ENCODE measurements around the gene MYBBP1A. TPM values are rescaled to one million over a fixed set of nuclear protein-coding genes. Genes with fewer than 3 reads are reported as not detected.

The MYBBP1A gene
- polyA plus RNA-seq, 3 donors, result 4.2 to 22.3 (median 5.3) TPM

GRCh38 chr17:4566785-4567184 is 11.6 kb upstream of the MYBBP1A start:
- no peak overlapping the region for H3K4me3 ChIP-seq (replicated peaks in 1 of 3; ENCODE audit: low read depth in 2 of 3, low read length in 3 of 3)
- no peak overlapping the region for H3K4me3 Mint-ChIP-seq
- H3K79me2 ChIP-seq (ENCODE audit: insufficient read depth, low read length), result no peaks in the 10 kb centered on the region
- peaks cover 17% of the 10 kb centered on the region for H3K4me1 Mint-ChIP-seq
- H3K36me3 Mint-ChIP-seq, result no peaks in the 10 kb centered on the region
- WGBS (ENCODE audit: insufficient coverage), result 35% methylated on average over 5 of the region's 5 CpGs
- H3K27me3 Mint-ChIP-seq (ENCODE audit: low read depth in 3 of 3), result peaks cover 2 to 7% (median 3%) of the 10 kb centered on the region in 3 donors
- no peaks in the 10 kb centered on the region for H3K36me3 ChIP-seq (replicated peaks in 1 of 2; ENCODE audit: control insufficient read depth in 1 of 2, insufficient read depth in 2 of 2, low read length in 2 of 2)
- no peaks in the 10 kb centered on the region for H3K9me3 ChIP-seq (replicated peaks in 1 of 2; ENCODE audit: control insufficient read depth in 1 of 2, insufficient read depth in 1 of 2, low read length in 2 of 2)
- intact Hi-C loops (cut with micrococcal nuclease), result loop anchor here (5.0 to 10.0 kb wide), 5 partner anchors 61 to 321 kb away; no protein-coding TSS in a partner anchor
- no peak overlapping the region for H3K27ac Mint-ChIP-seq
- no peaks in the 10 kb centered on the region for H3K9me3 Mint-ChIP-seq
- peak; percentile 69 for TF ChIP-seq CTCF (IDR thresholded peaks at IDR 0.05)
- DNase-seq, result peak; percentile 18 to 47 (median 43)
- no peaks in the 10 kb centered on the region for H3K27me3 ChIP-seq (ENCODE audit: control insufficient read depth in 2 of 2, insufficient read depth in 2 of 2, low read length in 2 of 2)
- H2AFZ ChIP-seq (ENCODE audit: insufficient read depth, low read depth, low read length, poor library complexity, severe bottlenecking), result no peak overlapping the region
- no peak overlapping the region for H3K9ac ChIP-seq (ENCODE audit: insufficient read depth, low read length, poor library complexity, severe bottlenecking)
- H3K27ac ChIP-seq (ENCODE audit: low read depth in 1 of 2, low read length in 2 of 2), result no peak overlapping the region
- H4K20me1 ChIP-seq (ENCODE audit: insufficient read depth, low read length), result no peaks in the 10 kb centered on the region
- peaks cover 2 to 4% of the 10 kb centered on the region in 2 donors for H3K4me1 ChIP-seq (ENCODE audit: control insufficient read depth in 1 of 2, insufficient read depth in 2 of 2, low read length in 2 of 2)
- H3K4me2 ChIP-seq (replicated peaks; ENCODE audit: extremely low read depth, low read length, poor library complexity, severe bottlenecking), result no peak overlapping the region

- Histone ChIP-seq H3K27me3 (ENCODE audit: control insufficient read depth in 2 of 2, insufficient read depth in 2 of 2, low read length in 2 of 2) (no peaks in the 10 kb centered on the region), H3K9me3 (replicated peaks in 1 of 2; ENCODE audit: control insufficient read depth in 1 of 2, insufficient read depth in 1 of 2, low read length in 2 of 2) (no peaks in the 10 kb centered on the region), H3K4me1 (ENCODE audit: control insufficient read depth in 1 of 2, insufficient read depth in 2 of 2, low read length in 2 of 2) (peaks cover 2 to 4% of the 10 kb centered on the region in 2 donors), H3K79me2 (ENCODE audit: insufficient read depth, low read length) (no peaks in the 10 kb centered on the region), H3K4me3 (replicated peaks in 1 of 3; ENCODE audit: low read depth in 2 of 3, low read length in 3 of 3) (no peak overlapping the region), H3K4me2 (replicated peaks; ENCODE audit: extremely low read depth, low read length, poor library complexity, severe bottlenecking) (peak overlapping the region; percentile 48), H2AFZ (ENCODE audit: insufficient read depth, low read depth, low read length, poor library complexity, severe bottlenecking) (peak overlapping the region; percentile 19), H3K9ac (ENCODE audit: insufficient read depth, low read length, poor library complexity, severe bottlenecking) (no peak overlapping the region), H3K36me3 (replicated peaks in 1 of 2; ENCODE audit: control insufficient read depth in 1 of 2, insufficient read depth in 2 of 2, low read length in 2 of 2) (no peaks in the 10 kb centered on the region), H3K27ac (ENCODE audit: low read depth in 1 of 2, low read length in 2 of 2) (no peak overlapping the region), H4K20me1 (ENCODE audit: insufficient read depth, low read length) (no peaks in the 10 kb centered on the region)
- Mint-ChIP-seq H3K9me3 (no peaks in the 10 kb centered on the region), H3K27me3 (ENCODE audit: low read depth in 3 of 3) (peaks cover 0 to 5% (median 4%) of the 10 kb centered on the region in 3 donors), H3K4me1 (peaks cover 17% of the 10 kb centered on the region), H3K27ac (no peak overlapping the region), H3K4me3 (peak overlapping the region; percentile 13 to 57), H3K36me3 (no peaks in the 10 kb centered on the region)
- peak; percentile 50 to 74 (median 72) for DNase-seq
- 33% methylated on average over 9 of the region's 16 CpGs for whole genome bisulfite sequencing (ENCODE audit: insufficient coverage)
- intact Hi-C loops (cut with micrococcal nuclease), result loop anchor here (5.0 to 10.0 kb wide), 5 partner anchors 62 to 322 kb away; no protein-coding TSS in a partner anchor
- TF ChIP-seq CTCF (IDR thresholded peaks at IDR 0.05), result peak; percentile 90
Observed at GRCh38 chr17:4565209-4566141, 10.3 kb upstream of the MYBBP1A start.
